Ovary (tissue), 3 donors: ENCODE results near the gene SNX9.

Source experiments
- CTCF ChIP-seq, 3 donors: fragments of 450-650 bp in 2 of 3; fragments of 200-600 bp in 1 of 3; IDR thresholded peaks; one replicate each; pipeline versions ENCODE4 v1.5.1 to v1.8.0; 2016 to 2022; ENCODE audit warnings: antibody characterized with exemption in 3 of 3, mild to moderate bottlenecking in 1 of 3
- EP300 ChIP-seq: sonication (generic); formaldehyde crosslinking; IDR thresholded peaks from one replicate; pipeline ENCODE4 v1.6.1; 2017; ENCODE audit warnings: antibody characterized with exemption
- POLR2A ChIP-seq: fragments of 450-650 bp; IDR thresholded peaks from one replicate; pipeline ENCODE4 v1.6.1; 2017; ENCODE audit warnings: antibody characterized with exemption, mild to moderate bottlenecking, moderate library complexity
- donor health status: DM: no; HTN: no; CAD: no.

GRCh38 chr6:157811137-157811475, 11.9 kb upstream of the SNX9 start:
- no peak for TF ChIP-seq EP300
- no peak for TF ChIP-seq CTCF (IDR thresholded peaks at IDR 0.05)
- no peak for TF ChIP-seq POLR2A
